Neural progenitor cell (in vitro differentiated cells): ENCODE measurements around the gene THRAP3. TPM values are rescaled to one million over a fixed set of nuclear protein-coding genes. Genes with fewer than 3 reads are reported as not detected.

Experiments used
- DNase-seq: peaks from one replicate; pipeline ENCODE4 v3.0.0-alpha.2; 2016; ENCODE audit warnings: low spot score
- H2AFZ ChIP-seq: fragments of 200-600 bp; sonication (generic); replicated peaks from 2 replicates; pipeline ENCODE4 v1.6.1; 2016; ENCODE audit warnings: antibody characterized with exemption
- H3F3A ChIP-seq: fragments of 200-600 bp; sonication (generic); 2 replicates; pipeline ENCODE4 v1.6.1; 2016; ENCODE audit warnings: antibody characterized with exemption, low read depth
- H3K27ac ChIP-seq: fragments of 200-600 bp; sonication (generic); 2 replicates; pipeline ENCODE4 v1.5.1; 2016; ENCODE audit warnings: mild to moderate bottlenecking
- H3K27me3 ChIP-seq: fragments of 200-600 bp; sonication (generic); 2 replicates; pipeline ENCODE4 v1.6.1; 2016; ENCODE audit warnings: mild to moderate bottlenecking, moderate library complexity
- H3K36me3 ChIP-seq: fragments of 200-600 bp; sonication (generic); 2 replicates; pipeline ENCODE4 v1.5.1; 2016
- H3K4me1 ChIP-seq: fragments of 200-600 bp; sonication (generic); 2 replicates; pipeline ENCODE4 v1.6.1; 2016; ENCODE audit warnings: mixed run types
- H3K4me2 ChIP-seq: fragments of 200-600 bp; sonication (generic); 2 replicates; pipeline ENCODE4 v1.6.1; 2016
- H3K4me3 ChIP-seq: fragments of 200-600 bp; sonication (generic); 2 replicates; pipeline ENCODE4 v1.5.1; 2016
- H3K79me2 ChIP-seq: fragments of 200-600 bp; sonication (generic); 2 replicates; pipeline ENCODE4 v1.6.1; 2016; ENCODE audit warnings: low read depth
- H3K9ac ChIP-seq: fragments of 200-600 bp; sonication (generic); 2 replicates; pipeline ENCODE4 v1.6.1; 2016
- H3K9me3 ChIP-seq: fragments of 200-600 bp; sonication (generic); 2 replicates; pipeline ENCODE4 v1.5.1; 2016; ENCODE audit warnings: low read depth
- H4K20me1 ChIP-seq: fragments of 200-600 bp; sonication (generic); 2 replicates; pipeline ENCODE4 v1.6.1; 2016; ENCODE audit warnings: low read depth
- H3K27ac Mint-ChIP-seq: 3 replicates; pipeline ENCODE4 v1.8.0; 2021; ENCODE audit warnings: mixed read lengths
- H3K27me3 Mint-ChIP-seq: 2 replicates; pipeline ENCODE4 v1.8.0; 2022; ENCODE audit warnings: low read depth, mild to moderate bottlenecking, inconsistent platforms, moderate library complexity, mixed read lengths; ENCODE audit not compliant: insufficient read depth
- H3K36me3 Mint-ChIP-seq: 3 replicates; pipeline ENCODE4 v1.8.0; 2021; ENCODE audit warnings: mixed read lengths
- H3K4me1 Mint-ChIP-seq: 3 replicates; pipeline ENCODE4 v1.8.0; 2021; ENCODE audit warnings: mixed read lengths
- H3K4me3 Mint-ChIP-seq: 3 replicates; pipeline ENCODE4 v1.8.0; 2021; ENCODE audit warnings: mild to moderate bottlenecking, moderate library complexity, mixed read lengths
- H3K9me3 Mint-ChIP-seq: 3 replicates; pipeline ENCODE4 v1.8.0; 2020; ENCODE audit warnings: mixed read lengths
- CTCF ChIP-seq: fragments of 200-600 bp; sonication (generic); IDR thresholded peaks from 2 replicates; pipeline ENCODE4 v1.5.1; 2017; ENCODE audit warnings: antibody characterized with exemption, mild to moderate bottlenecking
- EZH2 ChIP-seq: fragments of 200-600 bp; sonication (generic); IDR thresholded peaks from 2 replicates; pipeline ENCODE4 v1.6.1; 2017; ENCODE audit warnings: antibody characterized with exemption, mild to moderate bottlenecking, moderate library complexity
- EZH2phosphoT487 ChIP-seq: fragments of 200-600 bp; sonication (generic); IDR thresholded peaks from 2 replicates; pipeline ENCODE4 v1.6.1; 2017; ENCODE audit warnings: antibody characterized with exemption
- total RNA-seq: library from RNA; depleted of rRNA; stranded (reverse); fragments of >200 nt; gene quantifications from 2 replicates; pipeline ENCODE4 v1.2.3, GENCODE V29; 2015; ENCODE audit warnings: low replicate concordance

Gene THRAP3
- total RNA-seq, 1 donor from 2014 or later, result 138 TPM

DNA sequence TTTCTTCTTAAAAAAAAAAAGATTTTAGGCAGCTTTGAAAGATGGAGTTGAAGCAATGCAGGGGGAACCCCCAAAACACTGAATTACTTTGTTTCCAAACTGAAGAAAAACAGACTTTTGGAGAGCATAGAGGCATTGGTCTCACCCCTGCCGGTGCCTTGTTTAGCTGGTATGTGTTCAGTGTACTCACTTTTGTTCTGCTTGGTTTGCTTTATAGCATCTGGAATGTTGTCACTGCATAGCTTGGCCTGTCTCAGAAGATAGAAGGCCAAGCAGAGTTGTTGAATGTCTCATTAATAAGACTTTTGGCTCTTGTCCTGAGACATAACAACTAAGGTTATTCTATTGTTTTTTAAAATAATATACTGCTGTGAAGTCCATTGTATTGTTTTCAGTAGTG, 6.9 kb downstream of the THRAP3 start:
- Histone ChIP-seq H2AFZ (no peak overlapping the region), H3K36me3 (peaks cover 4% of the 10 kb centered on the region), H3K4me3 (no peak overlapping the region), H3K27ac (peak overlapping the region; percentile 49), H3F3A (peaks cover 12% of the 10 kb centered on the region), H3K27me3 (no peaks in the 10 kb centered on the region), H3K79me2 (peaks cover 100% of the 10 kb centered on the region), H3K4me1 (peaks cover 10% of the 10 kb centered on the region), H3K4me2 (no peak overlapping the region), H3K9me3 (no peaks in the 10 kb centered on the region), H4K20me1 (peaks cover 99% of the 10 kb centered on the region), H3K9ac (no peak overlapping the region)
- TF ChIP-seq CTCF (no peak), EZH2phosphoT487 (no peak), EZH2 (no peak)
- Mint-ChIP-seq H3K9me3 (no peaks in the 10 kb centered on the region), H3K4me1 (peaks cover 8% of the 10 kb centered on the region), H3K4me3 (no peak overlapping the region), H3K27me3 (no peaks in the 10 kb centered on the region), H3K27ac (no peak overlapping the region), H3K36me3 (peaks cover 14% of the 10 kb centered on the region)
- peak; percentile 38 for DNase-seq

DNA sequence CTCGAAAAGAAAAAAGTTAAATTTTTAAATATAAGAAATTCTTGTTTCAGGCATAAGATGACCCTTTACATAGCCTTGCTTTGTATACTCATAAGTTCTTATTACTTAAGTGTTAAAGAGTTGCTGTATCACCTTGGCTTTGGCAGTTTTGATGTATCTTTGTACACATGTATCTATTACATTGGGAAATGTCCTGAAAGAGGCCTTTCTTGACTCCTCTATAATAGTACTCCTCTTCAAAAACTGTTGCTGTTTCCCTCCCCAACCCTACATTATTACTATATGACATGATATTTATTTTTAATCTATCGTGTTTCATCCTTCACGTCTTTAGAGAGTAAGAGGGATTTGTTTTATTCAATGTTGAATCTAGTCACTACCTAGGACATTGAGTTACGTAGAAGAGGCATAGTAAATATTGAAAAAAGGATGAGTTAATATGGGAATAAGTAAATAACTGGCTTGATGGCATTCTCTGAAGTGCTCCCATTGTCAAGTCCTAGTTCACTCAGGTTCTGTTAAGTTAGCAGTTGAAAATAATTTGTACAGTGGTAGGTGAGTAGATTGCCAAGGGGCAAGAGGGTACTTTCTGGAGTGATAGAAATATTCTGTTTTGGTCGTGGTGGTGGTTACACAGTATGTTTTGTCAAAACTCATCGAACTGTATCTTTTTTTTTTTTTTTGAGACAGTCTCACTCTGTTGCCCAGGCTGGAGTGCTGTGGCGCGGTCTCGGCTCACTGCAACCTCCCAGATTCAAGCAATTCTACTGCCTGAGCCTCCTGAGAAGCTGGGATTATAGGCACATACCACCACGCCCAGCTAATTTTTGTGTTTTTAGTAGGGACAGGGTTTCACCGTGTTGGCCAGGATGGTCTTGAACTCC, 8.2 kb downstream of the THRAP3 start:
- Histone ChIP-seq H3K9me3 (no peaks in the 10 kb centered on the region), H3K4me1 (peaks cover 10% of the 10 kb centered on the region), H3K27me3 (no peaks in the 10 kb centered on the region), H3F3A (peaks cover 12% of the 10 kb centered on the region), H3K79me2 (peaks cover 100% of the 10 kb centered on the region), H3K36me3 (peaks cover 4% of the 10 kb centered on the region), H3K4me3 (no peak overlapping the region), H3K27ac (no peak overlapping the region), H3K4me2 (no peak overlapping the region), H2AFZ (no peak overlapping the region), H3K9ac (no peak overlapping the region), H4K20me1 (peaks cover 99% of the 10 kb centered on the region)
- Mint-ChIP-seq H3K36me3 (peaks cover 9% of the 10 kb centered on the region), H3K27ac (no peak overlapping the region), H3K4me3 (no peak overlapping the region), H3K9me3 (no peaks in the 10 kb centered on the region), H3K4me1 (peaks cover 8% of the 10 kb centered on the region), H3K27me3 (no peaks in the 10 kb centered on the region)
- DNase-seq, result no peak
- TF ChIP-seq EZH2 (no peak), CTCF (no peak), EZH2phosphoT487 (no peak)

GRCh38 chr1:36236302-36236701, 12.1 kb downstream of the THRAP3 start:
- no peak overlapping the region for H3K9ac ChIP-seq
- H3K4me1 ChIP-seq, result peaks cover 16% of the 10 kb centered on the region
- H3K79me2 ChIP-seq, result peaks cover 100% of the 10 kb centered on the region
- no peaks in the 10 kb centered on the region for H3K9me3 ChIP-seq
- peaks cover 99% of the 10 kb centered on the region for H4K20me1 ChIP-seq
- no peak for TF ChIP-seq CTCF
- no peak for TF ChIP-seq EZH2phosphoT487
- TF ChIP-seq EZH2, result no peak
- peaks cover 17% of the 10 kb centered on the region for H3F3A ChIP-seq
- H3K4me2 ChIP-seq, result no peak overlapping the region
- H3K4me1 Mint-ChIP-seq, result peaks cover 29% of the 10 kb centered on the region
- H3K27me3 Mint-ChIP-seq, result no peaks in the 10 kb centered on the region
- H3K9me3 Mint-ChIP-seq, result no peaks in the 10 kb centered on the region
- no peaks in the 10 kb centered on the region for H3K27me3 ChIP-seq
- no peak for DNase-seq
- H3K27ac Mint-ChIP-seq, result no peak overlapping the region
- no peak overlapping the region for H3K4me3 ChIP-seq
- H2AFZ ChIP-seq, result no peak overlapping the region
- peaks cover 16% of the 10 kb centered on the region for H3K36me3 Mint-ChIP-seq
- no peak overlapping the region for H3K27ac ChIP-seq
- H3K36me3 ChIP-seq, result no peaks in the 10 kb centered on the region
- no peak overlapping the region for H3K4me3 Mint-ChIP-seq
